ENCODE measurements around the gene ARFGAP3. TPM values are rescaled to one million over a fixed set of nuclear protein-coding genes. Genes with fewer than 3 reads are reported as not detected.

ARFGAP3 gene
- total and polyA plus RNA-seq, 10 donors = 15.0 to 46.8 (median 40.4) TPM

GRCh38 chr22:42768385-42769035, 88.6 kb downstream of the ARFGAP3 start:
- Histone ChIP-seq H3K4me3 (no peak overlapping the region), H3K27ac (no peak overlapping the region), H3K36me3 (no peaks in the 10 kb centered on the region), H3K27me3 (replicated peaks in 1 of 7) (peaks cover 0 to 10% (median 0%) of the 10 kb centered on the region in 7 donors), H3K4me1 (peaks cover 0 to 42% (median 27%) of the 10 kb centered on the region in 6 donors), H3K9me3 (no peaks in the 10 kb centered on the region)
- TF ChIP-seq CTCF (IDR thresholded peaks at IDR 0.05 in 8 of 11, conservative IDR thresholded peaks at IDR 0.05 in 3 of 11) (no peak), POLR2A (IDR thresholded peaks at IDR 0.05) (no peak), POLR2AphosphoS5 (IDR thresholded peaks at IDR 0.05) (no peak)
- 77 to 95% (median 89%) methylated on average over 8 to 22 of the region's 22 CpGs for WGBS, 5 donors
- no peak for DNase-seq
- intact Hi-C loops (cut with DNase I; ENCODE audit: low total_unique reads) = no loop called here

GRCh38 chr22:42766860-42767259, 90.2 kb downstream of the ARFGAP3 start:
- no peaks in the 10 kb centered on the region for H3K36me3 ChIP-seq
- no peak overlapping the region for H3K27ac ChIP-seq
- H3K4me1 ChIP-seq = peaks cover 0 to 28% (median 22%) of the 10 kb centered on the region in 6 donors
- peaks cover 0 to 3% (median 0%) of the 10 kb centered on the region in 7 donors for H3K27me3 ChIP-seq (replicated peaks in 1 of 7)
- 43 to 54% (median 49%) methylated on average over 8 of the region's 8 CpGs for WGBS, 5 donors
- no peak for DNase-seq
- no peaks in the 10 kb centered on the region for H3K9me3 ChIP-seq
- no peak overlapping the region for H3K4me3 ChIP-seq
- intact Hi-C loops (cut with DNase I; ENCODE audit: low total_unique reads) = no loop called here
- TF ChIP-seq POLR2A (IDR thresholded peaks at IDR 0.05) (no peak), CTCF (IDR thresholded peaks at IDR 0.05 in 8 of 11, conservative IDR thresholded peaks at IDR 0.05 in 3 of 11) (no peak), POLR2AphosphoS5 (IDR thresholded peaks at IDR 0.05) (no peak)

- H3K36me3 ChIP-seq = no peaks in the 10 kb centered on the region
- DNase-seq = no peak
- 67 to 82% (median 76%) methylated on average over 10 to 11 of the region's 11 CpGs for WGBS, 5 donors
- intact Hi-C loops (cut with DNase I; ENCODE audit: low total_unique reads) = no loop called here
- peaks cover 0 to 3% (median 0%) of the 10 kb centered on the region in 7 donors for H3K27me3 ChIP-seq (replicated peaks in 1 of 7)
- TF ChIP-seq POLR2AphosphoS5 (IDR thresholded peaks at IDR 0.05) (no peak), POLR2A (IDR thresholded peaks at IDR 0.05) (no peak), CTCF (IDR thresholded peaks at IDR 0.05 in 8 of 11, conservative IDR thresholded peaks at IDR 0.05 in 3 of 11) (no peak)
- no peak overlapping the region for H3K4me3 ChIP-seq
- no peak overlapping the region for H3K27ac ChIP-seq
- peaks cover 0 to 11% (median 10%) of the 10 kb centered on the region in 6 donors for H3K4me1 ChIP-seq
- H3K9me3 ChIP-seq = no peaks in the 10 kb centered on the region
These were observed 92.1 kb downstream of the ARFGAP3 start for GRCh38 chr22:42764895-42765363.

GRCh38 chr22:42763965-42764480, 93.0 kb downstream of the ARFGAP3 start:
- Histone ChIP-seq H3K36me3 (no peaks in the 10 kb centered on the region), H3K27me3 (replicated peaks in 1 of 7) (peaks cover 0 to 3% (median 0%) of the 10 kb centered on the region in 7 donors), H3K4me3 (no peak overlapping the region), H3K27ac (no peak overlapping the region), H3K4me1 (peaks cover 0 to 2% (median 1%) of the 10 kb centered on the region in 6 donors), H3K9me3 (no peaks in the 10 kb centered on the region)
- TF ChIP-seq CTCF (IDR thresholded peaks at IDR 0.05 in 8 of 11, conservative IDR thresholded peaks at IDR 0.05 in 3 of 11) (no peak), POLR2A (IDR thresholded peaks at IDR 0.05) (no peak), POLR2AphosphoS5 (IDR thresholded peaks at IDR 0.05) (no peak)
- DNase-seq = no peak
- 84 to 91% (median 86%) methylated on average over 10 to 13 of the region's 13 CpGs for WGBS, 5 donors
- intact Hi-C loops (cut with DNase I; ENCODE audit: low total_unique reads) = no loop called here
